DND-41 (cell line): ENCODE data around the gene MRPL55.

Source experiments
- ATAC-seq: fragments of 200-7000 bp; cut with Tn5 transposase; 3 replicates; pipeline ENCODE4 v1.9.1; 2021; ENCODE audit warnings: low read depth; ENCODE audit not compliant: insufficient read depth
- DNase-seq: peaks from one replicate; pipeline ENCODE4 v3.0.0-alpha.2; 2020
- H2AFZ ChIP-seq: 2 replicates; pipeline ENCODE4 v1.6.0; 2012; ENCODE audit warnings: low read depth, low read length
- H3K27ac ChIP-seq: 2 replicates; pipeline ENCODE4 v1.5.1; 2012; ENCODE audit warnings: low read length, inconsistent platforms
- H3K27me3 ChIP-seq: fragments of 200-600 bp; sonication (generic); 2 replicates; pipeline ENCODE4 v1.6.0; 2012; ENCODE audit warnings: low read length, mild to moderate bottlenecking, inconsistent platforms; ENCODE audit not compliant: insufficient read depth, poor library complexity
- H3K36me3 ChIP-seq: 2 replicates; pipeline ENCODE4 v1.5.1; 2012; ENCODE audit warnings: low read length, inconsistent platforms; ENCODE audit not compliant: insufficient read depth
- H3K4me1 ChIP-seq: 2 replicates; pipeline ENCODE4 v1.5.1; 2012; ENCODE audit warnings: mild to moderate bottlenecking, low read length; ENCODE audit not compliant: insufficient read depth
- H3K4me2 ChIP-seq: 2 replicates; pipeline ENCODE4 v1.6.0; 2012; ENCODE audit warnings: mild to moderate bottlenecking, moderate library complexity, low read length, inconsistent platforms; ENCODE audit not compliant: insufficient read depth
- H3K4me3 ChIP-seq, 2 experiments: fragments of 200-600 bp in 1 of 2; shearing (Covaris generic) in 1 of 2; 2 replicates each; pipeline ENCODE4 v1.5.1; 2012 to 2016; ENCODE audit warnings: inconsistent platforms in 2 of 2, low read length in 2 of 2, mild to moderate bottlenecking in 2 of 2, low read depth in 1 of 2, moderate library complexity in 1 of 2
- H3K79me2 ChIP-seq: 2 replicates; pipeline ENCODE4 v1.6.0; 2012; ENCODE audit warnings: low read length, inconsistent platforms; ENCODE audit not compliant: insufficient read depth
- H3K9ac ChIP-seq: 2 replicates; pipeline ENCODE4 v1.6.0; 2012; ENCODE audit warnings: low read depth, mild to moderate bottlenecking, inconsistent platforms, low read length, moderate library complexity
- H3K9me3 ChIP-seq: 2 replicates; pipeline ENCODE4 v1.5.1; 2012; ENCODE audit warnings: low read length, moderate library complexity, mild to moderate bottlenecking, inconsistent platforms; ENCODE audit not compliant: insufficient read depth, severe bottlenecking
- H4K20me1 ChIP-seq: 2 replicates; pipeline ENCODE4 v1.6.0; 2012; ENCODE audit warnings: low read length; ENCODE audit not compliant: insufficient read depth
- EZH2 ChIP-seq: IDR thresholded peaks from 3 replicates; pipeline ENCODE4 v1.6.1; 2012; ENCODE audit warnings: borderline replicate concordance, low read depth, mild to moderate bottlenecking, moderate library complexity, low read length, inconsistent platforms; ENCODE audit not compliant: severe bottlenecking
- TF ChIP-seq, protein P1 (sequence below): IDR thresholded peaks from 2 replicates; pipeline ENCODE4 v1.5.1; 2012; ENCODE audit warnings: borderline replicate concordance, low read length, moderate library complexity, mild to moderate bottlenecking; ENCODE audit not compliant: poor library complexity, severe bottlenecking; ENCODE audit errors: extremely low read depth

Gene MRPL55

GRCh38 chr1:228109073-228109961, at the start of gene MRPL55:
TSS of gene MRPL55 (minus strand) at chr1:228109299. CDS start at chr1:228108260, 1,039 bp downstream.
- DNase-seq = peak; percentile 97
- Histone ChIP-seq H3K9ac (peak within 1 kb of the TSS; percentile 75), H2AFZ (peak within 1 kb of the TSS; percentile 94), H3K4me2 (peak within 1 kb of the TSS; percentile 91), H3K79me2 (peaks cover 30% of the 10 kb centered on the region), H3K27ac (peak within 1 kb of the TSS; percentile 75), H4K20me1 (peaks cover 4% of the 10 kb centered on the region; the same call in 1 of the 2 replicates), H3K27me3 (no peaks in the 10 kb centered on the region), H3K9me3 (no peaks in the 10 kb centered on the region), H3K4me3 (peak within 1 kb of the TSS; percentile 30 to 84), H3K4me1 (peaks cover 39% of the 10 kb centered on the region), H3K36me3 (peaks cover 30% of the 10 kb centered on the region)
- no peak for TF ChIP-seq EZH2
- TF ChIP-seq, protein P1, sequence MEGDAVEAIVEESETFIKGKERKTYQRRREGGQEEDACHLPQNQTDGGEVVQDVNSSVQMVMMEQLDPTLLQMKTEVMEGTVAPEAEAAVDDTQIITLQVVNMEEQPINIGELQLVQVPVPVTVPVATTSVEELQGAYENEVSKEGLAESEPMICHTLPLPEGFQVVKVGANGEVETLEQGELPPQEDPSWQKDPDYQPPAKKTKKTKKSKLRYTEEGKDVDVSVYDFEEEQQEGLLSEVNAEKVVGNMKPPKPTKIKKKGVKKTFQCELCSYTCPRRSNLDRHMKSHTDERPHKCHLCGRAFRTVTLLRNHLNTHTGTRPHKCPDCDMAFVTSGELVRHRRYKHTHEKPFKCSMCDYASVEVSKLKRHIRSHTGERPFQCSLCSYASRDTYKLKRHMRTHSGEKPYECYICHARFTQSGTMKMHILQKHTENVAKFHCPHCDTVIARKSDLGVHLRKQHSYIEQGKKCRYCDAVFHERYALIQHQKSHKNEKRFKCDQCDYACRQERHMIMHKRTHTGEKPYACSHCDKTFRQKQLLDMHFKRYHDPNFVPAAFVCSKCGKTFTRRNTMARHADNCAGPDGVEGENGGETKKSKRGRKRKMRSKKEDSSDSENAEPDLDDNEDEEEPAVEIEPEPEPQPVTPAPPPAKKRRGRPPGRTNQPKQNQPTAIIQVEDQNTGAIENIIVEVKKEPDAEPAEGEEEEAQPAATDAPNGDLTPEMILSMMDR = no peak
- ATAC-seq = peak; percentile 88

GRCh38 chr1:228158151-228159007, 49.3 kb upstream of the MRPL55 start:
- Histone ChIP-seq H3K4me3 (no peak overlapping the region), H3K4me2 (no peak overlapping the region), H3K27me3 (no peaks in the 10 kb centered on the region), H4K20me1 (peaks cover 17% of the 10 kb centered on the region), H3K9ac (no peak overlapping the region), H3K4me1 (no peaks in the 10 kb centered on the region; the same call in 1 of the 2 replicates), H3K27ac (no peak overlapping the region), H3K9me3 (no peaks in the 10 kb centered on the region), H3K79me2 (no peaks in the 10 kb centered on the region), H2AFZ (no peak overlapping the region), H3K36me3 (no peaks in the 10 kb centered on the region)
- DNase-seq = no peak
- ATAC-seq = no peak
- TF ChIP-seq, protein P1 = no peak
- TF ChIP-seq EZH2 = no peak

GRCh38 chr1:228157729-228158126, 48.6 kb upstream of the MRPL55 start:
- H3K36me3 ChIP-seq = no peaks in the 10 kb centered on the region
- peaks cover 17% of the 10 kb centered on the region for H4K20me1 ChIP-seq
- no peak overlapping the region for H3K9ac ChIP-seq
- no peak overlapping the region for H3K4me3 ChIP-seq
- no peak overlapping the region for H3K27ac ChIP-seq
- ATAC-seq (no peak), DNase-seq (no peak)
- no peaks in the 10 kb centered on the region; the same call in 1 of the 2 replicates for H3K4me1 ChIP-seq
- no peaks in the 10 kb centered on the region for H3K79me2 ChIP-seq
- no peak overlapping the region for H2AFZ ChIP-seq
- no peaks in the 10 kb centered on the region for H3K9me3 ChIP-seq
- no peak for TF ChIP-seq EZH2
- TF ChIP-seq, protein P1 = no peak
- no peaks in the 10 kb centered on the region for H3K27me3 ChIP-seq
- H3K4me2 ChIP-seq = no peak overlapping the region
